ENCODE results near the gene CTIF.

- no peak for TF ChIP-seq CTCF (conservative IDR thresholded peaks at IDR 0.05; ENCODE audit: low read length)
- TF ChIP-seq EZH2phosphoT487 (IDR thresholded peaks at IDR 0.05; ENCODE audit: borderline replicate concordance, low read depth, low read length): no peak
Observed at GRCh38 chr18:48777744-48778116, 238.9 kb downstream of the CTIF start.

Data from OCI-LY7 (cell line).